Gastroesophageal sphincter (tissue), 3 donors: Measurements from ENCODE around the gene SPRTN.

Experiments
- CTCF ChIP-seq, 4 experiments: fragments of 200-600 bp in 2 of 4; fragments of 450-650 bp in 2 of 4; sonication (generic) in 1 of 4; IDR thresholded peaks; one replicate each; pipeline ENCODE4 v1.5.1; 2017 to 2019; ENCODE audit warnings: antibody characterized with exemption in 4 of 4, mild to moderate bottlenecking in 2 of 4, moderate library complexity in 2 of 4
- EP300 ChIP-seq: sonication (generic); formaldehyde crosslinking; IDR thresholded peaks from one replicate; pipeline ENCODE4 v1.6.1; 2017; ENCODE audit warnings: antibody characterized with exemption, mild to moderate bottlenecking

DNA sequence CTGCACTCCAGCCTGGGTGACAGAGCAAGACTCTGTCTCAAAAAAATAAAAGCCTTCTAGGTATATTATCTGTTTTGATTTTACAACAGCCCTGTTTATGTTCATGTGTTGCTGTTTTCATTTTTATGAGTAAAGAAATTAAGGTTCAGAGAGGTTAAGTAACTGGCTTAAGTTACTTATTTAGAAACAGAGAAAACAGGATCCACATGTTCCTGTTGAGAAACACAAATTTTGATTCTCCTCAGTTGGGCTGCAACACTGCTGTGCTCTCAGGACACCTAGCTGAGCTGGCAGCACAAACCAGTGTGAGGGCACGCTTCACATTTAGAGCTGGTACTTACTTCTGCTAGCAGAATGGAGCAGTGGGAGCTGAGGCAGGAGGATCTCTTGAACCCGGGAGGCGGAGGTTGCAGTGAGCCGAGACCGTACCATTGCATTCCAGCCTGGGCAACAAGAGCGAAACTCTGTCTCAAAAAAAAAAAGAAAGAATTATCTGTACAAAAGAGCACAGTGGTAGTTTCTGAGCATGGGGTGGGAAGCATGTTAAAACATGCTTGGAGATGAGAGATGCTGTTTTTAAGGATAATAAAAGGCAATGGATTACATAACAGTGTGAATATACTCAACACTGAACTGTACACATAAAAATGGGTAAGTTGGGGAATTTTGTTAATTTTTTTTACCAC, 2.4 kb downstream of the SPRTN start:
- TF ChIP-seq CTCF (IDR thresholded peaks at IDR 0.05), result no peak
- no peak for TF ChIP-seq EP300
